ENCODE data around the gene TMEM61.

The TMEM61 gene

GRCh38 chr1:54942976-54943375 lies 37.5 kb upstream of the TMEM61 start:
- no peak for DNase-seq (ENCODE audit: low spot score)
- Histone ChIP-seq H3K27ac (no peak overlapping the region), H3K4me3 (no peak overlapping the region)
- TF ChIP-seq CTCF (IDR thresholded peaks at IDR 0.05), result no peak

- TF ChIP-seq CTCF (IDR thresholded peaks at IDR 0.05), result peak; percentile 71
Measured at GRCh38 chr1:54944610-54945392, 35.6 kb upstream of the TMEM61 start.

GRCh38 chr1:54945393-54945936 lies 35.0 kb upstream of the TMEM61 start:
- no peak overlapping the region for H3K4me3 ChIP-seq
- no peak for DNase-seq (ENCODE audit: low spot score)
- no peak for TF ChIP-seq CTCF (IDR thresholded peaks at IDR 0.05)
- H3K27ac ChIP-seq, result no peak overlapping the region

More at GRCh38 chr1:54944610-54945392, 35.6 kb upstream of the TMEM61 start:
- DNase-seq (ENCODE audit: low spot score), result no peak
- Histone ChIP-seq H3K4me3 (peak overlapping the region; percentile 55), H3K27ac (no peak overlapping the region)

GRCh38 chr1:54947540-54947939 lies 32.9 kb upstream of the TMEM61 start:
- Histone ChIP-seq H3K27ac (no peak overlapping the region), H3K4me3 (no peak overlapping the region)
- TF ChIP-seq CTCF (IDR thresholded peaks at IDR 0.05), result no peak
- no peak for DNase-seq (ENCODE audit: low spot score)

GRCh38 chr1:54949053-54949452 lies 31.4 kb upstream of the TMEM61 start:
- DNase-seq (ENCODE audit: low spot score), result no peak
- H3K4me3 ChIP-seq, result no peak overlapping the region
- TF ChIP-seq CTCF (IDR thresholded peaks at IDR 0.05), result no peak
- no peak overlapping the region for H3K27ac ChIP-seq

GRCh38 chr1:54950006-54950368 lies 30.4 kb upstream of the TMEM61 start:
- H3K4me3 ChIP-seq, result peak overlapping the region; percentile 45
- H3K27ac ChIP-seq, result peak overlapping the region; percentile 56 to 60
- DNase-seq (ENCODE audit: low spot score), result no peak
- TF ChIP-seq CTCF (IDR thresholded peaks at IDR 0.05), result no peak

Data from coronary artery (tissue), 2 donors.